ENCODE data around the gene PCDHGB1.
"Not testable (repeated sequence)": the region's sequence is repeated elsewhere in the genome, so short reads cannot be mapped to it uniquely, and the experiment has no call there.

PCDHGB1 gene

DNA sequence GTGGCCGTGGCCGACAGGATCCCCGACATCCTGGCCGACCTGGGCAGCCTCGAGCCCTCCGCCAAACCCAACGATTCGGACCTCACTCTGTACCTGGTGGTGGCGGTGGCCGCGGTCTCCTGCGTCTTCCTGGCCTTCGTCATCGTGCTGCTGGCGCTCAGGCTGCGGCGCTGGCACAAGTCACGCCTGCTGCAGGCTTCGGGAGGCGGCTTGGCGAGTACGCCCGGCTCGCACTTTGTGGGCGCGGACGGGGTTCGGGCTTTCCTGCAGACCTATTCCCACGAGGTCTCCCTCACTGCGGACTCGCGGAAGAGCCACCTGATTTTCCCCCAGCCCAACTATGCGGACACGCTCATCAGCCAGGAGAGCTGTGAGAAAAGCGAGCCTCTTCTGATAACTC, 3.9 kb upstream of the PCDHGB1 start:
- not testable (repeated sequence) for DNase-seq (ENCODE audit: low spot score)

- no peak for DNase-seq (ENCODE audit: low spot score)
These were observed 1.7 kb downstream of the PCDHGB1 start for GRCh38 chr5:141351591-141351990.

GRCh38 chr5:141354900-141355469, 5.1 kb downstream of the PCDHGB1 start, which contains the start of gene PCDHGA4:
Gene PCDHGA4, plus strand, starts transcription at chr5:141355021. Its CDS starts 87 bp downstream, at chr5:141355108.
- DNase-seq (ENCODE audit: low spot score), result no peak

GRCh38 chr5:141355641-141356040, 5.7 kb downstream of the PCDHGB1 start:
- DNase-seq (ENCODE audit: low spot score), result no peak

GRCh38 chr5:141356133-141356532, 6.2 kb downstream of the PCDHGB1 start:
- no peak for DNase-seq (ENCODE audit: low spot score)

- DNase-seq (ENCODE audit: low spot score), result no peak
These were observed 7.1 kb downstream of the PCDHGB1 start for GRCh38 chr5:141356950-141357349.

GRCh38 chr5:141359790-141360426, 10.0 kb downstream of the PCDHGB1 start, which contains the start of gene PCDHGB2:
Gene PCDHGB2, plus strand, starts transcription at chr5:141359994. Its CDS starts 142 bp downstream, at chr5:141360136.
- DNase-seq (ENCODE audit: low spot score), result peak; percentile 67

DNA sequence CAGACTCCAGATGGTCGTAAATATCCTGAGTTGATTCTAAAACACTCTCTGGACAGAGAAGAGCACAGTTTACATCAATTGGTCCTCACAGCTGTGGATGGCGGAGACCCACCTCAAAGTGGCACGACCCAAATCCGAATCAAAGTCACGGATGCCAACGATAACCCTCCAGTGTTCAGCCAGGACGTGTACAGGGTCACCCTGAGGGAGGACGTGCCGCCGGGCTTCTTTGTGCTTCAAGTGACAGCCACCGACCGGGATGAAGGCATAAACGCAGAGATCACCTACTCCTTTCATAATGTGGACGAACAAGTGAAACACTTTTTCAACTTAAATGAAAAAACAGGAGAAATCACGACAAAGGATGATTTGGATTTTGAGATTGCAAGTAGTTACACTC, 10.8 kb downstream of the PCDHGB1 start:
- DNase-seq (ENCODE audit: low spot score), result no peak

GRCh38 chr5:141362719-141363118, 12.8 kb downstream of the PCDHGB1 start:
- DNase-seq (ENCODE audit: low spot score), result no peak

- peak; percentile 44 for DNase-seq (ENCODE audit: low spot score)
These were observed 14.2 kb downstream of the PCDHGB1 start, which contains the start of gene PCDHGA5 for GRCh38 chr5:141363952-141364660. Gene PCDHGA5, plus strand, starts transcription at chr5:141364162. Its CDS starts 169 bp downstream, at chr5:141364331.

DNA sequence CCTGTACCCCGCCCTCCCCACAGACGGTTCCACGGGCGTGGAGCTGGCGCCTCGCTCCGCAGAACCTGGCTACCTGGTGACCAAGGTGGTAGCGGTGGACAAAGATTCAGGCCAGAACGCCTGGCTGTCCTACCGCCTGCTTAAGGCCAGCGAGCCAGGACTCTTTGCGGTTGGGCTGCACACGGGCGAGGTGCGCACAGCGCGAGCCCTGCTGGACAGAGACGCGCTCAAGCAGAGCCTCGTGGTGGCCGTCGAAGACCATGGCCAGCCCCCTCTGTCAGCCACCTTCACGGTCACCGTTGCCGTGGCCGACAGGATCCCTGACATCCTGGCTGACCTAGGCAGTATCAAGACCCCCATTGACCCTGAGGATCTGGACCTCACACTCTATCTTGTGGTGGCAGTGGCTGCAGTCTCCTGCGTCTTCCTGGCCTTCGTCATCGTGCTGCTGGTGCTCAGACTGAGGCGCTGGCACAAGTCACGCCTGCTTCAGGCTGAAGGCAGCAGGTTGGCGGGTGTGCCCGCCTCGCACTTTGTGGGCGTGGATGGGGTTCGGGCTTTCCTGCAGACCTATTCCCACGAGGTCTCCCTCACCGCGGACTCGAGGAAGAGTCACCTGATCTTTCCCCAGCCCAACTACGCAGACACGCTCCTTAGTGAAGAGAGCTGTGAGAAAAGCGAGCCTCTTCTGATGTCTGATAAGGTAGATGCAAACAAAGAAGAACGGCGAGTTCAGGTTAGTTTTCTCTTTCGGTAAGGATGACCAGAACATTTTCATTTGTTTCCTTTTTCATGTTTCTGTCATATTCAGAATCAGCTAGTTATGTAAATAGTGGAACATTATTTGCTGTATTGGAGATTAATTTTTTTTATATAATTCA, 16.4 kb downstream of the PCDHGB1 start:
- DNase-seq (ENCODE audit: low spot score), result no peak

DNA sequence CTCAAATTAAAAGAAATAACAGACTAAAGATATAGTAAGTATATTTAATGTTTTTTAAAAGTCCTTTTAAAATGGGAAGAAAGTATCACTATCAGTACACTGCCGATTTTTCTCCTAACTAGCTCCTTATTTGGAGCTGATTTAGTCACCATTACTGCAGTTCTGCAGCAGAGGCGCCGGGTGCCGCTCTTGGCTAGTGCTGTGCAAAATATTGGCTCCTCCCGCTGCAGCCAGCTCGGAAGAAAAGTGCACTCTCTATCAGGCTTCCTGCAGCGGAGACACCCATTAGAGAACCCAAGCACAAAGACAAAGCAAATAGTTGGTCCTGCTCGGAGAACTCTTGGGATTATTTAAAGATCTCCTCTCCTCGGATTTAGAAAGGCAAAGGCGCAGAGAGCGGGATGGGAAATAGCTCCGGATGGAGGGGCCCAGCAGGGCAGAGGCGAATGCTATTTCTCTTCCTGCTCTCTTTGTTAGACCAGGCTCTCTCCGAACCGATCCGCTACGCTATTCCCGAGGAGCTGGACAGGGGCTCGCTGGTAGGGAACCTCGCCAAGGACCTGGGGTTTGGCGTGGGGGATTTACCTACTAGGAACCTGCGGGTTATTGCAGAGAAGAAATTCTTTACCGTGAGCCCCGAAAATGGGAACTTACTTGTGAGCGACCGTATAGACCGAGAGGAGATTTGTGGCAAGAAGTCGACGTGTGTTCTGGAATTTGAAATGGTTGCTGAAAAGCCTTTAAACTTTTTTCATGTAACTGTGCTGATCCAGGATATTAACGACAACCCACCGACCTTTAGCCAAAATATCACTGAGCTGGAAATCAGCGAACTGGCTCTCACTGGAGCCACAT, 20.3 kb downstream of the PCDHGB1 start, which contains the start of gene PCDHGB3:
Gene PCDHGB3 (plus strand): TSS at position 249 of the 855 bp plus-strand sequence. CDS start 153 bp downstream, at position 402.
- DNase-seq (ENCODE audit: low spot score), result peak; percentile 80

DNA sequence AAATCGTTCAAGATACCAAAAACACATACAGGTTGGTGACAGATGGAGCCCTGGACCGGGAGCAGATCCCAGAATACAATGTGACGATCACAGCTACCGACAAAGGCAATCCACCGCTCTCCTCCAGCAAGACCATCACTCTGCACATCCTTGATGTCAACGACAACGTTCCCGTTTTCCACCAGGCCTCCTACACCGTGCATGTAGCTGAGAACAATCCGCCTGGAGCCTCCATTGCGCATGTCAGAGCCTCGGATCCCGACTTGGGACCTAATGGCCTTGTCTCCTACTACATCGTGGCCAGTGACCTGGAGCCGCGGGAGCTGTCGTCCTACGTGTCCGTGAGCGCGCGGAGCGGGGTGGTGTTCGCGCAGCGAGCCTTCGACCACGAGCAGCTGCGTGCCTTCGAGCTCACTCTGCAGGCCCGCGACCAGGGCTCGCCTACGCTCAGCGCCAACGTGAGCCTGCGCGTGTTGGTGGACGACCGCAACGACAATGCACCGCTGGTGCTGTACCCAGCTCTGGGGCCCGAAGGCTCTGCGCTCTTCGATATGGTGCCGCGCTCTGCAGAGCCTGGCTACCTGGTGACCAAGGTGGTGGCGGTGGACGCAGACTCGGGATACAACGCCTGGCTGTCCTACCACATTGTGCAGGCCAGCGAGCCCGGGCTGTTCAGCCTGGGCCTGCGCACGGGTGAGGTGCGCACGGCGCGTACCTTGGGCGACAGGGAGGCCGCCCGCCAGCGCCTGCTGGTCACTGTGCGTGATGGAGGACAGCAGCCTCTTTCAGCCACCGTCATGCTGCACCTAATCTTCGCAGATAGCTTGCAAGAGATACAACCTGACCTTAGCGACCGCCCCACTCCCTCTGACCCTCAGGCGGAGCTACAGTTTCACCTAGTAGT, 21.9 kb downstream of the PCDHGB1 start:
- DNase-seq (ENCODE audit: low spot score), result no peak

DNA sequence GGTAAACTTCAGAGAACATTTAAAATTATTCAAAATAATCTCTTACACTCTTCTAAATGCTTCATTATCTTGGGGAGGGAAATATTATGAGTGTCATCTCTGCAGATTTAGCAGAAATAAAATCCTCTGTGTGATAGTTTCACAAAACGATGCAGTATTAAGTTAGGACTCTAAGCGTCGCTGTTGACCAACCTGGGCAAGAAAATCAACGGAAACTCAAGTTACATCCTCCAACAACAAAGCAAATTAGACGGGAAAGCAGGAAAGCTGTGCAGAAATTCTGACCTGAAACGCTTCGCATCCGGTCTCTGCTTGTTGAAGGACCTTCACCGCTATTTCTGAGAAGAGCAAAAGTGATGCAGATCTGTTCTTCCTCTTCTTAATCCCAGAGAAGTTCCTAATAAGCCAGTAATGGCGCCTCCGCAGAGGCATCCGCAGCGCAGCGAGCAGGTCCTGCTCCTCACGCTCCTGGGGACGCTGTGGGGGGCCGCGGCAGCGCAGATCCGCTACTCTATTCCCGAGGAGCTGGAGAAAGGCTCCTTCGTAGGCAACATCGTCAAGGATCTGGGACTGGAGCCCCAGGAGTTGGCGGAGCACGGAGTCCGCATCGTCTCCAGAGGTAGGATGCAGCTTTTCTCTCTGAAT, 23.9 kb downstream of the PCDHGB1 start, which contains the start of gene PCDHGA6:
Gene PCDHGA6 (plus strand): TSS at position 219 of the 645 bp plus-strand sequence. CDS start 193 bp downstream, at position 412.
- peak; percentile 50 for DNase-seq (ENCODE audit: low spot score)

- DNase-seq (ENCODE audit: low spot score), result no peak
These were observed 24.7 kb downstream of the PCDHGB1 start for GRCh38 chr5:141374627-141375026.

DNA sequence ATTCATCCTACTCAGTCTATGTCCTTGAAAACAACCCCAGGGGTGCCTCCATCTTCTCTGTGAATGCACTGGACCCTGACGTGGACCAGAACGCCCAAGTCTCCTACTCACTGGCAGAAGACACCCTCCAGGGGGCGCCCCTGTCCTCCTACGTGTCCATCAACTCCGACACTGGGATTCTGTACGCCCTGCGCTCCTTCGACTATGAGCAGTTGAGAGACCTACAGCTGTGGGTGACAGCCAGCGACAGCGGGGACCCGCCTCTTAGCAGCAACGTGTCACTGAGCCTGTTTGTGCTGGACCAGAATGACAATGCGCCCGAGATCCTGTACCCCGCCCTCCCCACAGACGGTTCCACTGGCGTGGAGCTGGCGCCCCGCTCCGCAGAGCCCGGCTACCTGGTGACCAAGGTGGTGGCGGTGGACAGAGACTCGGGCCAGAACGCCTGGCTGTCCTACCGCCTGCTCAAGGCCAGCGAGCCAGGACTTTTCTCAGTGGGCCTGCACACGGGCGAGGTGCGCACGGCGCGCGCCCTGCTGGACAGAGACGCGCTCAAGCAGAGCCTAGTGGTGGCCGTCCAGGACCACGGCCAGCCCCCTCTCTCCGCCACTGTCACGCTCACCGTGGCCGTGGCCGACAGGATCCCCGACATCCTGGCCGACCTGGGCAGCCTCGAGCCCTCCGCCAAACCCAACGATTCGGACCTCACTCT, 25.7 kb downstream of the PCDHGB1 start:
- not testable (repeated sequence) for DNase-seq (ENCODE audit: low spot score)

GRCh38 chr5:141382469-141383294, 32.8 kb downstream of the PCDHGB1 start, which contains the start of gene PCDHGA7:
Gene PCDHGA7, plus strand, starts transcription at chr5:141382742. Its CDS starts 158 bp downstream, at chr5:141382900.
- peak; percentile 55 for DNase-seq (ENCODE audit: low spot score)
